ENCODE results near the gene ARHGAP9. TPM values are rescaled to one million over a fixed set of nuclear protein-coding genes. Genes with fewer than 3 reads are reported as not detected.
A peak's percentile ranks its signal among the peaks of the same experiment; 100 is the strongest.

Gene ARHGAP9
- total and polyA plus RNA-seq, 12 donors = 1.3 to 46.4 (median 16.8) TPM

DNA sequence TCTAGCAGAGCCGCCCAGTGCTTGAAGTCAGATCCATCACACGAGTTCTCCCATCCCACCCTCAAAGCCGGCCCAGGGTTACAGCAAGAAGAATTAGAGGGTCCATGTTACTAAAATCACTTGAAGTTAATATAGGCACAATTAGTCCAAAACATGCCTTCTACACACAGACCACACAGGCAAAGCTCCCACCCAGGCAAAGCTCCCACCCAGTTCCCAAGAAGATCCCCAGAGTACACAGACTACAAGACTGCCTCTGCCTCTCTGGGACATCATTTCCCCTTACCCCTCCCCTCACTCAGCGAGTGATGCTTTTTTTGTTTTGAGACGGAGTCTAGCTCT, 16.8 kb downstream of the ARHGAP9 start:
- TF ChIP-seq, protein P1, sequence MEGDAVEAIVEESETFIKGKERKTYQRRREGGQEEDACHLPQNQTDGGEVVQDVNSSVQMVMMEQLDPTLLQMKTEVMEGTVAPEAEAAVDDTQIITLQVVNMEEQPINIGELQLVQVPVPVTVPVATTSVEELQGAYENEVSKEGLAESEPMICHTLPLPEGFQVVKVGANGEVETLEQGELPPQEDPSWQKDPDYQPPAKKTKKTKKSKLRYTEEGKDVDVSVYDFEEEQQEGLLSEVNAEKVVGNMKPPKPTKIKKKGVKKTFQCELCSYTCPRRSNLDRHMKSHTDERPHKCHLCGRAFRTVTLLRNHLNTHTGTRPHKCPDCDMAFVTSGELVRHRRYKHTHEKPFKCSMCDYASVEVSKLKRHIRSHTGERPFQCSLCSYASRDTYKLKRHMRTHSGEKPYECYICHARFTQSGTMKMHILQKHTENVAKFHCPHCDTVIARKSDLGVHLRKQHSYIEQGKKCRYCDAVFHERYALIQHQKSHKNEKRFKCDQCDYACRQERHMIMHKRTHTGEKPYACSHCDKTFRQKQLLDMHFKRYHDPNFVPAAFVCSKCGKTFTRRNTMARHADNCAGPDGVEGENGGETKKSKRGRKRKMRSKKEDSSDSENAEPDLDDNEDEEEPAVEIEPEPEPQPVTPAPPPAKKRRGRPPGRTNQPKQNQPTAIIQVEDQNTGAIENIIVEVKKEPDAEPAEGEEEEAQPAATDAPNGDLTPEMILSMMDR (IDR thresholded peaks at IDR 0.05) = peak in 1 of 6 experiments; percentile 2
- no peak for TF ChIP-seq POLR2A (IDR thresholded peaks at IDR 0.05)
- H3K9me3 ChIP-seq (replicated peaks in 1 of 3) = no peaks in the 10 kb centered on the region

DNA sequence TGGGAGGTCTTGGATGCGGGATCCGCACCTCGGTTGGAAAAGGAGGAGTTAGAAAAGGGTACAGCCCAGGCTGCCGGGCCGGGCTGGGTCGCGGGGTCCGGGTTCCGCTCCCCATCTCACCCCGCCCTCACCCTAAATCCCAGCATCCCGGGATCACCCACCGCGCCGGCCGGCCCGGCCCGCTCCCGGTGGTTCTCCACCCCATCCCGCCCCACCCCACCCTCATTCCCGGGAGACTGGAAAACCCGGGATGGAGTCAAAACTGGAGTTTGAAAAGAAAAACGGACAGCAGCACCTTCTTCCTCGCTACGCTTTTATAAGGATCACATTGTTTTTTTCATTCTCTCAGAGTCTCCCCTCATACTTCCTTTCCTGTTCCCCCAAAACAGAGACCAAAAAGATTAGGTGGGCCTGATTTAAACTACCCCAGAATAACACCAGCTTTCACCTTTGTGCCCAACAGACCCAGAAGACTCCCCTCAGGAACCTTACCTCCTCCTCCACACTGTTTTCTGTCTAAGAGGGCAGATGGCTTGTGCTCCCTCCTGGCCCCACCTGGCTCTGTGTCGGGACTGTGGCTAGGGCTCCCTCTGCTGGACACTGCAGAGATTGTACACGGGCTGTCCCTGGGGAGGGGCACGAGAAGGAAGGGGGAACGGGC, 17.3 kb downstream of the ARHGAP9 start:
- peak; percentile 83 to 93 (median 87) for DNase-seq
- intact Hi-C loops (cut with DNase I) = no loop called here
- 0 to 1% (median 1%) methylated on average over 20 to 28 of the region's 28 CpGs for WGBS, 4 donors
- H3K27me3 ChIP-seq = no peaks in the 10 kb centered on the region
- peaks cover 16 to 29% of the 10 kb centered on the region in 2 donors for H3K4me1 ChIP-seq (replicated peaks in 1 of 2)
- H3K9me3 ChIP-seq (replicated peaks in 1 of 3) = no peaks in the 10 kb centered on the region
- H3K4me3 ChIP-seq = peak overlapping the region in 2 of 4 donors; percentile 21 to 90
- peak; percentile 35 to 40 for TF ChIP-seq POLR2A (IDR thresholded peaks at IDR 0.05)
- TF ChIP-seq, protein P1 (IDR thresholded peaks at IDR 0.05) = peak; percentile 82 to 96 (median 91)
- H3K36me3 ChIP-seq (replicated peaks in 1 of 2) = no peaks in the 10 kb centered on the region
- H3K27ac ChIP-seq = peak overlapping the region in 3 of 5 donors; percentile 40 to 84 (median 79)

More for the DNA sequence above, 16.8 kb downstream of the ARHGAP9 start:
- WGBS, 4 donors = 24 to 70% (median 30%) methylated on average over 2 to 5 of the region's 5 CpGs
- peaks cover 16 to 29% of the 10 kb centered on the region in 2 donors for H3K4me1 ChIP-seq (replicated peaks in 1 of 2)
- no peaks in the 10 kb centered on the region for H3K27me3 ChIP-seq
- H3K4me3 ChIP-seq = no peak overlapping the region
- intact Hi-C loops (cut with DNase I) = no loop called here
- H3K27ac ChIP-seq = peak overlapping the region in 1 of 5 donors; percentile 84
- no peak for DNase-seq
- H3K36me3 ChIP-seq (replicated peaks in 1 of 2) = no peaks in the 10 kb centered on the region

GRCh38 chr12:57461917-57462250, 17.8 kb downstream of the ARHGAP9 start:
- Histone ChIP-seq H3K4me3 (peak overlapping the region in 3 of 4 donors; percentile 0 to 90 (median 21)), H3K27me3 (no peaks in the 10 kb centered on the region), H3K36me3 (replicated peaks in 1 of 2) (no peaks in the 10 kb centered on the region), H3K9me3 (replicated peaks in 1 of 3) (no peaks in the 10 kb centered on the region), H3K4me1 (replicated peaks in 1 of 2) (peaks cover 16 to 29% of the 10 kb centered on the region in 2 donors), H3K27ac (peak overlapping the region in 2 of 5 donors; percentile 79 to 84)
- intact Hi-C loops (cut with DNase I) = no loop called here
- DNase-seq = no peak
- no peak for TF ChIP-seq POLR2A (IDR thresholded peaks at IDR 0.05)
- WGBS, 4 donors = 0 to 1% (median 0%) methylated on average over 6 to 9 of the region's 9 CpGs

DNA sequence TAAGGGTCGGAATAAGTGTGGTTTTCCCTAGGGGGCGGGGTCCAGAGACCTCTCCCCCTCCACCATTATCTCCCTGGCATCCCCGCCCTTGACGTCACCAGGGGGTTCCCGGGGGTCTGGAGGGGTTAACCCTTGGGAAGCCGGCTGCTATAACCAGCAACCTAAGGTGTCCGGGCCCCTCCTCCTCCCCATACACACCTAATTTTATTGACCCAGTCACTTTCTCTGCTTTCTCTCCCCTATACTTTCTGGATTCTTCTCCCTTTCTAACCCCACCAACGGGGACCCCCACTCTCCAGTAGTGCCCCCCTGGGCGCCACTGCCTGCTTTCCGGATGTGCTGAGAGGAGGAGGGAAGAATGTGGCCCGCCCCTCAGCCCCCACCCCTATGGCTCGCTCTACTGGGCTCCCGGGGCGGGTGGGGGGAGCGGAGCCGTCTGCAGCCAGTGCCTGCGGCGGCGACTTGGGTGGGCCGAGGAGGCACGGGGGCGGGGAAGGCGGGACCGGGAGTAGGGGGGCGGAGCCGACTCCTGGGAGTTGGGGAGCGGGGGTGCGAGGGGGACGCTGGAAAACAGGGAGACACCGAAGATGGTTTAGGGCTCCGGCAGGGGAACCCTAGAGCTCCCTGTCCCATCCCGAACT, 18.3 kb downstream of the ARHGAP9 start:
- 1% methylated on average over 22 to 32 of the region's 32 CpGs for WGBS, 4 donors
- H3K4me3 ChIP-seq = peak overlapping the region in 2 of 4 donors; percentile 21 to 90
- no peaks in the 10 kb centered on the region for H3K27me3 ChIP-seq
- H3K36me3 ChIP-seq (replicated peaks in 1 of 2) = no peaks in the 10 kb centered on the region
- peaks cover 16 to 29% of the 10 kb centered on the region in 2 donors for H3K4me1 ChIP-seq (replicated peaks in 1 of 2)
- no peaks in the 10 kb centered on the region for H3K9me3 ChIP-seq (replicated peaks in 1 of 3)
- DNase-seq = peak in 4 of 7 donors; percentile 36 to 56 (median 52)
- intact Hi-C loops (cut with DNase I) = no loop called here
- H3K27ac ChIP-seq = peak overlapping the region in 2 of 5 donors; percentile 79 to 84
- TF ChIP-seq, protein P1 (IDR thresholded peaks at IDR 0.05) = no peak
- TF ChIP-seq POLR2A (IDR thresholded peaks at IDR 0.05) = no peak
